ENCODE data around the gene ITPA.

The ITPA gene

DNA sequence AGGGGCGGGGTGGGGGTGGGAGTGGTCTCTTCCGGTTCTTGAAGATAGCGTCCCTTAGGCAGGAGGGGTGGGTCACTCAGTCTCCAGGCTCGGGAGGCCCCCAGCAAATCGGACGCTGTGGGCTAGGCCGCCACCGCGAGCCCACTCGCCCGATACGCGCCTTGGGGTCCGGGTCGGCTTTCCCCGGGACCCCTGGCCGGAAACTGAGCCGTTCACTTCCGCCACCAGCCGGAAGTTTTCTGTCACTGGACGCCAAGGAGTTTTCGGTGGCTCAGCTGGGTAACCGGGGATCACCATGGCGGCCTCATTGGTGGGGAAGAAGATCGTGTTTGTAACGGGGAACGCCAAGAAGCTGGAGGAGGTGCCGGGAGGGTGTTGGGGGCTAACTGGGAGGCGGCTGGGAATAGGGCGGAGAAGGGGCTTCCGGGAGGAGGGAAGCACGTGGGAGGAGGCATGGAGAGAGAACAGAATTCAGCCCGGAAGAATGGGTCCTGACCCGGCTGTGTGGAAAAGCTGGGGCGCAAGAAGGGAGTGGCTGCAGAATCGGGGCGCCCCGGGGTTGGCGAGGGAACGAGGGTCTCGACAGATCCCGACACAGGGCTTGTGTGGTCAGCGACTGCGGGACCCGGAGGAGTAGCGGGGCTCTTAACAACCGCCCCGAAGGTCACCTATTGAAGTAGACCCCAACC lies at the start of gene ITPA:
Gene ITPA (plus strand): TSS at position 242 of the 689 bp plus-strand sequence. CDS start 54 bp downstream, at position 296.
- Mint-ChIP-seq H3K27me3 (no peaks in the 10 kb centered on the region), H3K36me3 (peaks cover 22% of the 10 kb centered on the region)
- peak; percentile 77 for ATAC-seq

DNA sequence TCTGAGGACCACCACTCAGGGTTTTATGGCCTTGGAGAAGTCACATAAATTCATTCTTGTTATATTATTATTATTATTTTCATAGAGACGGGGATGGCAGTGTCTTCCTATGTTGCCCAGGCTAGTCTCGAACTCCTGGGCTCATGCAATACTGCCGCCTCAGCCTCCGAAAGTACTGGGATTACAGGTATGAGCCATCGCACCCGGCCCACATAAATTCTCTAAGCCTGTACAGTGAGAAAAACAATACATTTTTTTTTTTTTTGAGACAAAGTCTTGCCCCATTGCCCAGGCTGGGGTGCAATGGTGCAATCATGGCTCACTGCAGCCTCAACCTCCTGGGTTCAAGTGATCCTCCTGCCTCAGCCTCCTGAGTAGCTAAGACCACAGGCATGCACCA lies 48.9 kb upstream of the ITPA start:
- Mint-ChIP-seq H3K27ac (peak overlapping the region; percentile 96), H3K4me3 (no peak overlapping the region), H3K9me3 (no peaks in the 10 kb centered on the region), H3K27me3 (peaks cover 3% of the 10 kb centered on the region), H3K36me3 (no peaks in the 10 kb centered on the region), H3K4me1 (peaks cover 36% of the 10 kb centered on the region)
- ATAC-seq: no peak

More for the DNA sequence above, at the start of gene ITPA:
- Mint-ChIP-seq H3K9me3 (no peaks in the 10 kb centered on the region), H3K4me1 (peaks cover 30% of the 10 kb centered on the region), H3K4me3 (peak within 1 kb of the TSS; percentile 96), H3K27ac (peak within 1 kb of the TSS; percentile 96)

DNA sequence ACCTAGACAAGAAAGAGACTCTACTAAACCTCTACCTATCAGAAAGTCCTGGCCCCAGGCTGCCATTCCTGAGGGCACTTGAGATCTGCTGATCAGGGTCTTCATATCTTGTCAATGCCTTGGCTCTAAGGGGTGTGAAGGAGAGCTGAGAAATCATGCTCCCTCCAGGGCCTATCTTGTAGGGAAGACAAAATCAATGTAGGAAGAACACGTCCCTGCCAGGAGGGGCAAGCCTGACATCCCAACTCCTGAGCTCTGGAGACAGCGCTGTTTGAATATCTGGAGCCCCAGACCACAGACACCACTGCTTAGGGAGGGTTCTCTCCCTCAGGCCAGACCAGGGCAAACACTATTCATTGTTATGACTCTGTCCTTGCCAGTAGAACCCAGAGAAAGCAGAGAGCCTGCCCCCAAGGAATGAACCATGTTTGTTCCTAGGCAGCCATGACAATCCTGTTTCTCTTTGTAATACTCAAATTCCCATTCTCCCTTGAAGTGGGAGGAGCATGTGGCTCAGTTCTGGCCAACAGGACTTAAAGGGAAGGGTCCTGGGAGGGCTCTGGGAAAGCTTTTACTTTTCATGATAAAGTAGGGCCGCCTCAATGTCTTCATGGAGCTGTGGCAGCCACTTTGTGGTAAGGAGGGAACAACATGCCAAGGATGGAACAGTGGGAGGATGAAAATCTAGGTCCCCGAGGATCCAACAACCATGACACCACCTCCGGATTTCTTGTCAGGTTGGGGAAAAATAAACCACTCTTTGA lies 47.8 kb upstream of the ITPA start:
- Mint-ChIP-seq H3K36me3 (no peaks in the 10 kb centered on the region), H3K9me3 (no peaks in the 10 kb centered on the region), H3K4me1 (peaks cover 26% of the 10 kb centered on the region), H3K27me3 (peaks cover 14% of the 10 kb centered on the region), H3K27ac (no peak overlapping the region), H3K4me3 (no peak overlapping the region)
- no peak for ATAC-seq

DNA sequence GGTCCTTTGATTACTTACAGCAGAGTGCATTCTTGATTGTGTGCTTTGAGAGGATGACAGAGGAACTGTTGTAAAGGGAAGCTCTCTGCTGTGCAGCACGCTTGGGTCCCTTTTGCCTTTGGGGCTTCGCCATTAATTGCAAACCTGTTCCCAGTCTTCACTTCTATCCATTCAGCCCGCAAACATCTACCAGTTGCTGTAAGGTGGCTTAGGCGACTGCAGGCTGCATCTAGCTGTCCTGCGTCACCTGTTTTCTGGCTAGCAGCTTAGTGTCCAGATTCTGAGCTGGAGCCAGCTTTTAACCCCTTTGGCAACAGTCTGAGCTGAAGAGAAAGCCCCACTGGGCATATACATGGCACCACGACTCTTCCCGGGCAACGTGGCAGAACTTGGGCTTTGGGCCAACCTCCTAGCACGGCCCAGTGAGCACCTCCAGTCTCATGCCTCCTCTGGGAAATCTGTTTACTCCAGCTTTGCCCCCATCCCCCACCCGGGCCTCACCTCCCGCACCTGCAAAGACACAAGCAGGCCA lies 47.2 kb upstream of the ITPA start:
- Mint-ChIP-seq H3K27ac (no peak overlapping the region), H3K9me3 (no peaks in the 10 kb centered on the region), H3K27me3 (peaks cover 20% of the 10 kb centered on the region), H3K36me3 (no peaks in the 10 kb centered on the region), H3K4me1 (peaks cover 19% of the 10 kb centered on the region), H3K4me3 (no peak overlapping the region)
- no peak for ATAC-seq

DNA sequence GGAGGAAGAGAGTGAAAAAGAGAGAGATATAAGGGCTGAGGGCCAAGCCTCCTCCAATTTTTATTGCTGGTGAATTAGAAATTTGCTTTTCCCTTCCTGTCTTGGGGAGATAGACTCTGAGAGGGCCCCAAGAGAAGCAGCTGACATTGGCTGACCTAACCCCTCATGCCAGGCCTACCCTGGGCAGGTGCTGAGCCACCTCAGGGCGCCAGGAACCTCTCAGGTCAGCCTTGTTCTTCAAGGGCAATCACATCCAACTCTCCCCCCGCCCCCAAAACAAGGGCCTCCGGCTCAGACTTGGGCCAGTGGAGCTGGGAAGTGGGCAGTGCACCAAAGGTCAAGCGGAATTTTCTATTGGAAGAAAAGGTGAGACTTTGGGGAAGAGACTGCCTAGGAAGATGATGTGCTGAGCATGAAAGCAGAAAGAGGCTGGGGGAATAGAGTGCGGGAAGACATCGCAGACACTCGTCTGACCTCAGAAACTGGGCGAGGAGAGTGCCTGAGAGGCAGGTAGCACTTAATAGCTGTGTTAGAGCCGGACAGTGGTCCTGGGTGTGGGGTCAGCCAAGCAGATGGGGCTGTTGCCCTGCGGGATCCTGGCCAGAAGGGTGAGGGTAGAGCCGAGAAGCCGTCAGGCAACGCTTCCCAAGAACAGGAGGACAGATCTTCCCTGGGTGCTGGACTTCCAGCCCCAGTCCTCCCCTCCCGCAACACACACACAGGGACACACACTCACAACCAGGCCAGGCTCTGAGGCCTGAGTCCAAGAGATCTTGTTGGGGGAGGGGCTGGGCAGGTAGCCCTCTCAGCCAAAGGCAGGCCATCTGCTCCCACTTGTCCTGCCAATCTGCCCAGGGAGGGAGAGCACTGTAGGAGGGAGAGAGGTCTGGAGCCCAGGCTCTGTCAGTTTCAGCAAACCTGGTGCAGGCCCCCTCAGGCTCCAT lies 45.9 kb upstream of the ITPA start:
- H3K4me1 Mint-ChIP-seq: peaks cover 8% of the 10 kb centered on the region
- H3K4me3 Mint-ChIP-seq: no peak overlapping the region
- no peak overlapping the region for H3K27ac Mint-ChIP-seq
- H3K9me3 Mint-ChIP-seq: no peaks in the 10 kb centered on the region
- no peak for ATAC-seq
- H3K27me3 Mint-ChIP-seq: peaks cover 31% of the 10 kb centered on the region
- no peaks in the 10 kb centered on the region for H3K36me3 Mint-ChIP-seq

DNA sequence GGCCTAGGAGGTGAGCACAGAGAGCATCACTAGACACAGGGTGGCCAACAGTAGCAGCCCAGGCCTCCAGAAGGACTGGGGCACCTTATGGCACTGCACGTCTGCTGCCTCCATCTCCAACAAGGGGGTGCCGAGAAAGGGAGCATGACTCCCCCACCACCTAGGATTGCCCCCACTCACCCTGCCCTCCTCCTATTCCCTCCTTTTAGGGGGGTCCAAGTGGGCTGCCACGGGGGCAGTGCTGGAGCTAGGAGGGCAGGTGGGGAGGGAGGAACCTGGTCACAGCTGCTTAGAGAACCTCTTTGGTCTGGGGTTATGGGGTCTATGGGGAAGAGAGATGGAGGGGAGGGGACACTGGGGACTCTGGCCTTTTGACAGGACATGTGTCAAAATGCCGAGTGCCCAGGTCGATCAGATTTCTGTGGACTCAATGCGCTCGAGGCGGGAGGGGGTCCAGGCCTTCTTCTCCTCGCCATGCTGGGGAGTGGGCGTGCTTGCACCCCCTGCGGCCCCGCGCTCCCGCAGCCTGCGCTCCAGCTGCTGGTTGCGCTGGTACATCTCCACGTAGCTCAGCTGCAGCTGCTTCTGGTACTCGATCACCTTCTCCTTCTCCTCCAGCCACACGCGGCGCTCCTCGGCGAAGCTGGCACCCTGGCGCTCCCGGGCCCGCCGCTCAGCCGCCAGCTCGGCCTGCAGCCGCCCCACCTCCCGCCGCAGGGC lies 45.1 kb upstream of the ITPA start:
- Mint-ChIP-seq H3K27me3 (peaks cover 39% of the 10 kb centered on the region), H3K36me3 (no peaks in the 10 kb centered on the region), H3K4me1 (peaks cover 6% of the 10 kb centered on the region), H3K27ac (no peak overlapping the region), H3K4me3 (no peak overlapping the region), H3K9me3 (no peaks in the 10 kb centered on the region)
- no peak for ATAC-seq

DNA sequence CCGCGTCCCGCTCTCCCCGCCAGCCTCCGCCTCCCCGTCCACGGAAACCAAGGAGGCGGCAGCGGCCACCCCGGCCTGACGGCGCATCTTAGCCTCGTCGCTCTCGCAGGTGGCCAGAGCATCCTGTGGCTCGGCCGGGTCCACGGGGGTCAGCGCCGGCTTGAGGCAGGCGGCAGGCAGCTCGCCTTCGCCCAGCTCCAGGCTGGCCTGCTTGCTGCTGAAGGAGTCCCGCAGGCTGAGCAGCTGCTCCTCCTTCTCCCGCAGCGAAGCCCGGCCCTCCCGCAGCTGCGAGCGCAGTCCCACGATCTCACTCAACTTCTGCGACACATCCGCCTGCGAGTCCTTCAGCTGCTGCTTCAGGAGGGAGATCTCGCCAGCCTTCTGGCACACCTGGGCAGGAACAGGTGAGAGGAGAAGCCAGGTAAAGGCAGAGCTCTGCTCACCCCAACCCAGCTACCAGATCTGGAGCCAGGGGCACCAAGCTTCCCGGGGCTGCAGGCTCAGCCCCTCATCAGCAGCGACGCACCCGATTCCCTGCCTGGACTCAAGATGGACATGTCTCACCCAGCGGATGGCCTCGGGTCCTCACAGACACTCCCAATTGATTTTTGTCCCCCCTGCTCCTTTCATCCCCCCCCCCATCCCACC lies 44.4 kb upstream of the ITPA start:
- Mint-ChIP-seq H3K27ac (no peak overlapping the region), H3K27me3 (peaks cover 46% of the 10 kb centered on the region), H3K9me3 (no peaks in the 10 kb centered on the region), H3K36me3 (no peaks in the 10 kb centered on the region), H3K4me3 (no peak overlapping the region), H3K4me1 (peaks cover 6% of the 10 kb centered on the region)
- no peak for ATAC-seq

DNA sequence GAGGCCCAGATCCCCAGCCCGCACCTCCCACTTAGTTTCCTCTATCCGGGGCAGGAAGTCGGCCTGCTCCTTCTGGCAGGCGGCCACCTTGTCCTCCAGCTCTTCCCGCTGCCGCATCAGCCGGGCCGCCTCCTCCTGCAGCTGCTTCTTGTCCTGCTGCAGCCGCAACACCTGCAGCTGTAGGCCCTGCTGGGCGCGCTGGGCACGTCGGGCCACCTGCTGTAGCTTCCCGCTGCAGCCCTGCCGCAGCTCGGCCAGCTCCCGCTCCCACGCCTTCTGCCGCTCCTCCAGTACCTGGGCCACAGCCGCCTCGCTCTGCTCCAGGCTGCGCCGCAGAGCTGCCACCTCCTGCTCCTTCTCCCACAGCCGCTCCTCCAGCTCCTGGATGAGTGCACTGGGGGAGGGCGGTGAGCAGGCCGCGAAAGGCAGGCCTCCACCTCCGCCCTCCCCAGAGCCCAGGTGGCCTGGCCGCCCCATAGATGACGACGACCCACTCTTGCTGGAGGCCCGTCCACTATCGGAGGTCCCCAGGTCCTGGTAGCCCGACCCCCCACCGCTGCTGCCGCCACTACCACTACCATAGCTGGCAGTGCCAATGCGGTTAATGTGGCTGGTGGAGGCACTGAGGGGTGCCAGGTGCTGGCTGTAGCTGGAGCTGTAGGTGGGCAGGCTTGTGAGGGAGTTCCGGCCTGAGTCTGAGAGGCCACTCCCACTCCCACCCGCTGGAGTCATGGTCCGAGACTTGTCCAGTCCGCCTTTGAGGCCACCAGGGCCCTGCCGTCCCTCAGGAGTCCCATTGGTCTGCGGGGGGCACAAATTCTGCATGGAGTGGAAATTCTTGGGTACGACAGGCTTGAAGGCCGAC lies 43.6 kb upstream of the ITPA start:
- Mint-ChIP-seq H3K9me3 (no peaks in the 10 kb centered on the region), H3K4me3 (no peak overlapping the region), H3K27me3 (peaks cover 54% of the 10 kb centered on the region), H3K36me3 (no peaks in the 10 kb centered on the region), H3K27ac (no peak overlapping the region), H3K4me1 (peaks cover 6% of the 10 kb centered on the region)
- ATAC-seq: no peak

DNA sequence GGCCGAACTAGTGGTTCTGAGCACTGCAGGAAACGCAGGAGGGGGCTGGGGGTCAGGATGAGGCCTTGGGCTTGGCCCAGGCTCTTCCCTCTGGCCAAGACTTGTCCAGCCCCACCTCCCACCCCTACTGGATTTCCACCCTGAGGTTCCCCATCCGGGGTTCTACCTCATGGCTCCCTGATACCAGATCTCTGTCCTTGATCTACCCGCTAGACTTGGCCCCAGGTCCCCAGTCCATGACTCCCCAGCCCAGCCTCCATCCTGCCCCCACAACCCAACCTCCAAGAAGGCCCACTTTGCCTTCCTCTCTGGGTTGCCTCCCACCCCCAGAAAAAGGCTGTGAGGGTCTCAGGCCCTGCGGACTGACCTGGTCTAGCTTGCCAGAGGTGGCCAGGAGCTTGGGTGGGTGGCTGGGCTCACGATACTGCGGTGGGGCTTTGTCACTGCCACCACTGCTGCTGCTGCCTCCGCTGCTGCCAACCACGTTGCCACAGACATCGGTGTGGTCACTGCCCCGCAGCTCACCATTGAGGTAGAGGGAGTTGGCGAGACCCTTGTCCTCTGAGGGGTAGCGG lies 42.9 kb upstream of the ITPA start:
- ATAC-seq: no peak
- Mint-ChIP-seq H3K36me3 (no peaks in the 10 kb centered on the region), H3K27ac (no peak overlapping the region), H3K9me3 (no peaks in the 10 kb centered on the region), H3K27me3 (peaks cover 58% of the 10 kb centered on the region), H3K4me1 (peaks cover 6% of the 10 kb centered on the region), H3K4me3 (no peak overlapping the region)

DNA sequence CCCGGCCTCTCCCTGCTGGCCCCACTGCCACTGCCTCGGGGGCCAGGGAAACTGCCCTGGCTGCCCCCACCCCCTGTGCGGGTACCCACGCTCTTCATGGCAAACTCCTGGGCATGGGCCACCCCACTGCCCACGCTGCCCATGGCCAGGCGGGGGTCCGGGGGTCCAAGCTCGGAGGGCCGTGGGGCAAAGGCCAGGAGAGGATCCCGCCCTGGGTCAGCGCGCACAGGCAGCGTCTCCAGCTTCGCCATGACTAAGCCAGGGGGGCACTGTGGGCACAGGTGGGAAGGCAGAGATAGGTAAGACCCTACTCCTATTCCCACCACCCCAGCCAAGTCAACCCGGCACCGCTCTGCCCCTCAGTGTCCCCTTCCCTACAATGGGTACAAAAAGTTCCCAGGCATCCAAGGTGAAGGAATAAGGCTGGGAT lies 42.4 kb upstream of the ITPA start:
- no peak overlapping the region for H3K4me3 Mint-ChIP-seq
- H3K4me1 Mint-ChIP-seq: peaks cover 6% of the 10 kb centered on the region

DNA sequence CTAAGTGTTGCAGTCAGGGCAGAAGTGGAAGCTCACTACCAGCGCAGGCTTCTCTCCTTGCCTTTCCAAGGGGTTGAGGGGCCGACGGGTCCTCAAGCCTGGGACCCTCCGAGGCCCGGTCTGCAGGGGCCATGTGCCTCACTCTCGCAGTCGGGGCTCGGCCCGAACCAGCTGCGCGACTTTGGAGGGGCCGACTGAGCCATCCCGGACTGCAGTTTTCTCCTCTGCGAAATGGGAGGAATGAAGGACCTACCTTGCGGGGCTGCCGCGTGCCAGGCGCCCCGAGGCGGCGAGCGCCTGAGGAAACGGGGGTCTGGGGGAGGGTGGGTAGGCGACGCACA lies 41.6 kb upstream of the ITPA start:
- Mint-ChIP-seq H3K4me3 (no peak overlapping the region), H3K36me3 (no peaks in the 10 kb centered on the region), H3K27me3 (peaks cover 70% of the 10 kb centered on the region), H3K27ac (no peak overlapping the region), H3K4me1 (peaks cover 14% of the 10 kb centered on the region), H3K9me3 (no peaks in the 10 kb centered on the region)
- ATAC-seq: no peak

More for the DNA sequence above, 42.4 kb upstream of the ITPA start:
- Mint-ChIP-seq H3K27ac (no peak overlapping the region), H3K9me3 (no peaks in the 10 kb centered on the region), H3K36me3 (no peaks in the 10 kb centered on the region), H3K27me3 (peaks cover 62% of the 10 kb centered on the region)
- ATAC-seq: peak; percentile 34

DNA sequence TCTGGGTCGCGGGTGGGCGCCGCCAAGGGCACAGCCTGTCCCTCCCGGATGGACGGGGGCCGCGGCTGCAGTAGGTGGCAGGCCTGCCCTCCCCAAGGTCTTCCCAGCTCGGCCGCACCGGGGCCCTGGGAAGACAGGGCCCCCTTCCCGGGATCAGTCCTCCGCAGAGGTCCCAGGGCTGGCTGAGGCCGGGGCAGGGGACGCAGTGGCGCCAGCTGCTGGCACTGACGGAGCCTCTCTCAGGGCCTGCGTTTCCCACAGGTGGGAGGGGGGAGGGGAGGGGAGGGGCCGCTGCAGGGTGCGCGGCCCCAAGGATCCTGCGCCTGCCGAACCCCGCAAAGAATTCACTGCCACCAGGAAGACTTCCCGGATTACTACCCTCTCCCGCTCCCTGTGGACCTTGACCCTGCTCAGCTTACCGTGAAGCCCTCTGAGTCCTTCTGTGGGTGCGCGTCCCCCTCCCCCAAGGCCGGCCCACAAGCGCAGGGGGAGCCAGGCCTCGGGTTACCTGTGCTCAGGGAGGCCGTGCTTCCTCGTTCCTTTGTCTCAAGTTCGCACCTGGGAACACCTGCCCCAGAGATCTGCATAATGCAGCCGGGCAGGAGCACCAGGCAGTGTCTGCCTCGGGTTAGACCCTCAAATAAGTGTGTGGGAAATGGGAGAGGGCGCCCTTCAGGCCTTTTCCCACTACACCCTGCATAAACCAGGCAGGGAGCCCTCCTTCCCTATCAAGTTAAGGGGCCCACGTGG lies 41.0 kb upstream of the ITPA start:
- peaks cover 15% of the 10 kb centered on the region for H3K4me1 Mint-ChIP-seq
- ATAC-seq: no peak
- H3K27me3 Mint-ChIP-seq: peaks cover 71% of the 10 kb centered on the region
- H3K27ac Mint-ChIP-seq: no peak overlapping the region
- no peaks in the 10 kb centered on the region for H3K9me3 Mint-ChIP-seq
- no peak overlapping the region for H3K4me3 Mint-ChIP-seq
- no peaks in the 10 kb centered on the region for H3K36me3 Mint-ChIP-seq

Measured in stimulated activated memory B cell treated with anti-CD40 and anti-IgM and Interleukin-4, amounts not matched to agents 10 μg/mL and 1 μg/mL and 100 μg/mL, for 72 hours (primary cell).